A673 (cell line): ENCODE measurements around the gene THNSL1. TPM values are rescaled to one million over a fixed set of nuclear protein-coding genes. Genes with fewer than 3 reads are reported as not detected.

Experiments
- BruUV-seq: library from RNA; stranded (reverse); fragments of 400-500 nt; replicated peaks from 2 replicates; lab custom pipeline; 2021; lab: Mats Ljungman, UMichigan
- CTCF ChIA-PET: fragments of 300-600 bp; sonication (Branson Sonifier 250); formaldehyde crosslinking; loops from one replicate; lab custom pipeline; 2022; ENCODE audit warnings: antibody characterized with exemption; lab: Charles Lee
- POLR2A ChIA-PET: fragments of 300-600 bp; sonication (Branson Sonifier 250); formaldehyde crosslinking; loops from one replicate; lab custom pipeline; 2022; ENCODE audit warnings: antibody characterized with exemption; ENCODE audit not compliant: low non-redundant PET; lab: Charles Lee
- DNase-seq: peaks from one replicate; pipeline ENCODE4 v3.0.0-alpha.2; 2015; ENCODE audit warnings: low spot score
- H3K27ac ChIP-seq: fragments of 200-600 bp; sonication (generic); 2 replicates; pipeline ENCODE4 v1.5.1; 2016; ENCODE audit warnings: mixed run types, low read depth, mild to moderate bottlenecking, mixed read lengths, antibody characterized with exemption, low read length; ENCODE audit not compliant: poor library complexity, severe bottlenecking
- H3K27me3 ChIP-seq: fragments of 200-600 bp; sonication (generic); replicated peaks from 2 replicates; pipeline ENCODE4 v1.6.1; 2017; ENCODE audit warnings: mixed run types, low read depth, mild to moderate bottlenecking, mixed read lengths, antibody characterized with exemption, low read length; ENCODE audit not compliant: insufficient read depth, poor library complexity
- H3K36me3 ChIP-seq: fragments of 200-600 bp; sonication (generic); 2 replicates; pipeline ENCODE4 v1.6.1; 2016; ENCODE audit warnings: mixed run types, mild to moderate bottlenecking, mixed read lengths, antibody characterized with exemption, low read length; ENCODE audit not compliant: insufficient read depth, poor library complexity, severe bottlenecking
- H3K4me1 ChIP-seq: fragments of 200-600 bp; sonication (generic); 2 replicates; pipeline ENCODE4 v1.6.1; 2017; ENCODE audit warnings: mixed run types, mild to moderate bottlenecking, mixed read lengths, antibody characterized with exemption, low read length; ENCODE audit not compliant: insufficient read depth, poor library complexity, severe bottlenecking
- H3K4me3 ChIP-seq: fragments of 200-600 bp; sonication (generic); 2 replicates; pipeline ENCODE4 v1.5.1; 2016; ENCODE audit warnings: low read depth, mixed run types, mild to moderate bottlenecking, mixed read lengths, low read length; ENCODE audit not compliant: poor library complexity, severe bottlenecking
- H3K9me3 ChIP-seq: fragments of 200-600 bp; sonication (generic); 2 replicates; pipeline ENCODE4 v1.6.1; 2016; ENCODE audit warnings: mixed run types, low read depth, mild to moderate bottlenecking, mixed read lengths, antibody characterized with exemption, low read length; ENCODE audit not compliant: poor library complexity, severe bottlenecking
- EZH2 ChIP-seq: fragments of 200-600 bp; sonication (generic); IDR thresholded peaks from 2 replicates; pipeline ENCODE4 v1.6.1; 2017; ENCODE audit warnings: borderline replicate concordance, low read depth, mild to moderate bottlenecking, mixed read lengths, antibody characterized with exemption, low read length; ENCODE audit not compliant: poor library complexity, severe bottlenecking
- intact Hi-C: fragments of 100-400 bp; cut with micrococcal nuclease; formaldehyde crosslinking; loops from one replicate; pipeline ENCODE4 v1.10.0; 2022; ENCODE audit not compliant: unreplicated experiment
- total RNA-seq: library from RNA; stranded (reverse); gene quantifications from 2 replicates; pipeline ENCODE4 v1.2.3, GENCODE V29; 2021
- TF ChIP-seq, protein P1 (sequence below): fragments of 300-800, 200-600 bp; sonication (generic); conservative IDR thresholded peaks from 2 replicates; pipeline ENCODE4 v1.5.1; 2017; ENCODE audit warnings: low read depth, mild to moderate bottlenecking, antibody characterized with exemption, low read length, moderate library complexity, mixed read lengths

The THNSL1 gene
- total RNA-seq, 1 experiment from 2014 or later, result 7.1 TPM

- ChIA-PET CTCF (no interaction called here), POLR2A (no interaction called here)
- H3K27me3 ChIP-seq, result no peaks in the 10 kb centered on the region
- TF ChIP-seq, protein P1, sequence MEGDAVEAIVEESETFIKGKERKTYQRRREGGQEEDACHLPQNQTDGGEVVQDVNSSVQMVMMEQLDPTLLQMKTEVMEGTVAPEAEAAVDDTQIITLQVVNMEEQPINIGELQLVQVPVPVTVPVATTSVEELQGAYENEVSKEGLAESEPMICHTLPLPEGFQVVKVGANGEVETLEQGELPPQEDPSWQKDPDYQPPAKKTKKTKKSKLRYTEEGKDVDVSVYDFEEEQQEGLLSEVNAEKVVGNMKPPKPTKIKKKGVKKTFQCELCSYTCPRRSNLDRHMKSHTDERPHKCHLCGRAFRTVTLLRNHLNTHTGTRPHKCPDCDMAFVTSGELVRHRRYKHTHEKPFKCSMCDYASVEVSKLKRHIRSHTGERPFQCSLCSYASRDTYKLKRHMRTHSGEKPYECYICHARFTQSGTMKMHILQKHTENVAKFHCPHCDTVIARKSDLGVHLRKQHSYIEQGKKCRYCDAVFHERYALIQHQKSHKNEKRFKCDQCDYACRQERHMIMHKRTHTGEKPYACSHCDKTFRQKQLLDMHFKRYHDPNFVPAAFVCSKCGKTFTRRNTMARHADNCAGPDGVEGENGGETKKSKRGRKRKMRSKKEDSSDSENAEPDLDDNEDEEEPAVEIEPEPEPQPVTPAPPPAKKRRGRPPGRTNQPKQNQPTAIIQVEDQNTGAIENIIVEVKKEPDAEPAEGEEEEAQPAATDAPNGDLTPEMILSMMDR, result no peak
- TF ChIP-seq EZH2, result no peak
- H3K4me3 ChIP-seq, result no peak overlapping the region
- no peaks in the 10 kb centered on the region for H3K4me1 ChIP-seq
- no peak overlapping the region for H3K27ac ChIP-seq
- intact Hi-C loops, result no loop called here
- BruUV-seq, result no TSS peak
- H3K9me3 ChIP-seq, result no peaks in the 10 kb centered on the region
- DNase-seq, result no peak
- no peaks in the 10 kb centered on the region for H3K36me3 ChIP-seq
Measured at GRCh38 chr10:25036381-25036780, 20.0 kb downstream of the THNSL1 start.

DNA sequence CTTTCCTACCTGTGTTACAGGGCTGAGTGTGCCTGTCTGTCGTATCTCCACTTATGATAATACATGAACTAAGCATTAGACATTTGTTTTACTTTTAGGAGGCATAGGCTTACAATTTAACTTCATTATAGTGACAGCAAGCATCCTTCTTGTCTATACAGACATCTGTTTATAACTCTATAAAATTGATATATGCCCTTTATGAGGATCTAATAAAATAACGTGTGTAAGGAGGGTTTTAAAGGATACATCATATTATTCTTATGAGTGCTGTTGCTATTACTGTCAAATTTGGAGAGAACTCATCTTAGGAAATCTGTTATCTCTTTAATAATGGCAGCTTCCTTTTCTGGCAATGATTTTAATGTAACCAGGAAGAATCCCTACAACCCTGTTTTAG lies 21.9 kb downstream of the THNSL1 start:
- H3K27ac ChIP-seq, result no peak overlapping the region
- no TSS peak for BruUV-seq
- H3K4me3 ChIP-seq, result no peak overlapping the region
- H3K36me3 ChIP-seq, result no peaks in the 10 kb centered on the region
- intact Hi-C loops, result no loop called here
- no peaks in the 10 kb centered on the region for H3K27me3 ChIP-seq
- H3K9me3 ChIP-seq, result no peaks in the 10 kb centered on the region
- no peaks in the 10 kb centered on the region for H3K4me1 ChIP-seq
- CTCF ChIA-PET, result no interaction called here
- POLR2A ChIA-PET, result no interaction called here
- no peak for DNase-seq
- no peak for TF ChIP-seq EZH2
- TF ChIP-seq, protein P1, result no peak

- Histone ChIP-seq H3K27ac (no peak overlapping the region), H3K9me3 (no peaks in the 10 kb centered on the region), H3K4me3 (no peak overlapping the region), H3K27me3 (no peaks in the 10 kb centered on the region), H3K4me1 (no peaks in the 10 kb centered on the region), H3K36me3 (no peaks in the 10 kb centered on the region)
- TF ChIP-seq, protein P1, result no peak
- no peak for TF ChIP-seq EZH2
- intact Hi-C loops, result no loop called here
- no TSS peak for BruUV-seq
- ChIA-PET POLR2A (interaction anchor here (0.6 kb wide), 1 partner anchor 70 kb away, joined by 6 read pairs; no protein-coding TSS in a partner anchor), CTCF (interaction anchor here (0.6 kb wide), 1 partner anchor 472 kb away, joined by 6 read pairs; no protein-coding TSS in a partner anchor)
- DNase-seq, result no peak
Measured at GRCh38 chr10:25039531-25039930, 23.1 kb downstream of the THNSL1 start.
